DND-41 (cell line): Measurements from ENCODE around the gene ANKRD40CL.

Source experiments
- CTCF ChIP-seq: IDR thresholded peaks from 2 replicates; pipeline ENCODE4 v1.5.1; 2012; ENCODE audit warnings: borderline replicate concordance, low read length, moderate library complexity, mild to moderate bottlenecking; ENCODE audit not compliant: poor library complexity, severe bottlenecking; ENCODE audit errors: extremely low read depth
- EZH2 ChIP-seq: IDR thresholded peaks from 3 replicates; pipeline ENCODE4 v1.6.1; 2012; ENCODE audit warnings: borderline replicate concordance, low read depth, mild to moderate bottlenecking, moderate library complexity, low read length, inconsistent platforms; ENCODE audit not compliant: severe bottlenecking

- TF ChIP-seq CTCF: no peak
- TF ChIP-seq EZH2: no peak
Measured at GRCh38 chr17:50719144-50719923, 48.0 kb downstream of the ANKRD40CL start, which contains the start of gene LUC7L3.
